Fibroblast of villous mesenchyme (primary cell): ENCODE results near the gene DOCK4. TPM values are rescaled to one million over a fixed set of nuclear protein-coding genes. Genes with fewer than 3 reads are reported as not detected.

Experiments used
- DNase-seq: peaks from one replicate; pipeline ENCODE4 v3.0.0-alpha.2; 2010; ENCODE audit warnings: low read depth
- H3K4me3 ChIP-seq: 2 replicates; pipeline ENCODE4 v1.5.1; 2011; ENCODE audit warnings: low read depth, mild to moderate bottlenecking, low read length
- CTCF ChIP-seq: IDR thresholded peaks from 2 replicates; pipeline ENCODE4 v1.5.1; 2012; ENCODE audit warnings: low read depth, mild to moderate bottlenecking, low read length; ENCODE audit not compliant: insufficient read depth
- total RNA-seq: library from RNA; depleted of rRNA; stranded (reverse); fragments of >200 nt; gene quantifications from 2 replicates; pipeline ENCODE4 v1.2.3, GENCODE V29; 2012

The DOCK4 gene
- total RNA-seq, 1 donor = 43.6 TPM

- DNase-seq = no peak
- H3K4me3 ChIP-seq = no peak overlapping the region
- no peak for TF ChIP-seq CTCF
Measured at GRCh38 chr7:112248598-112248997, 42.4 kb upstream of the DOCK4 start.

DNA sequence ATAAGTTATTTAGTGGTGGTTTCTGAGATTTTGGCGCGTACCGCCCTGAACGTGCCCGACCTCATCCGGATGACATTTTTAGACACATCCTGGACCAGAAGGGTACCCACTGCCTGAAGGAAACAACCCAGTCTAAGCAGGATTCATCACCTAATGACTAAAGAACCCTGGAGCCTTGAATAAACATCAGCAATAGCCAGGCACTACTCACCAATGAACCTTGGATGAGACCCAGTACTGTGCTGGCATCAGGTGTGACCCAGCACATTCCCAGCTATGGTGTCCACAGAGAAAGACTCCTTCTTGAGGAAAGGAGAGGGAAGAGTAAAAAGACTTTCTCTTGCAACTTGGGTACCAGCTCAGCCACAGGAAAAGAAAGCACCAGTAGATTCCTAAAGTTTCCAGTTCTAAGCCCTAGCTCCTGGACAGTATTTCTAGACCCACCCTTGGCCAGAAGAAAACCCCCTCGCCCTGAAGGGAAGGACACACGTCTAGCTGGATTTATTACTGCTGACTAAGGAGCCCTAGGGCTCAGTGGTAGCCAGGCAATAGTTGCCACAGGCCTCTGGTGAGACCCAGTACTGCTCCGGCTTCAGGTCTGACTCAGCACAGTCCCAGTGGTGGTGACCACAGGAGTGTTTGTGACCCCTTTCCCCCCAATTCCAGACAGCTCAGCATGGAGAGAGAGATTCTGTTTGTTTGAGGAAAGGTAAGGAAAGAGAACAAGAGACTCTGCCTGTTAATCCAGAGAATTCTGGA, 32.8 kb upstream of the DOCK4 start:
- no peak for DNase-seq

GRCh38 chr7:112238330-112238729, 32.1 kb upstream of the DOCK4 start:
- TF ChIP-seq CTCF = no peak
- no peak for DNase-seq
- H3K4me3 ChIP-seq = no peak overlapping the region

More for the DNA sequence above, 32.8 kb upstream of the DOCK4 start:
- no peak for TF ChIP-seq CTCF
- no peak overlapping the region for H3K4me3 ChIP-seq

DNA sequence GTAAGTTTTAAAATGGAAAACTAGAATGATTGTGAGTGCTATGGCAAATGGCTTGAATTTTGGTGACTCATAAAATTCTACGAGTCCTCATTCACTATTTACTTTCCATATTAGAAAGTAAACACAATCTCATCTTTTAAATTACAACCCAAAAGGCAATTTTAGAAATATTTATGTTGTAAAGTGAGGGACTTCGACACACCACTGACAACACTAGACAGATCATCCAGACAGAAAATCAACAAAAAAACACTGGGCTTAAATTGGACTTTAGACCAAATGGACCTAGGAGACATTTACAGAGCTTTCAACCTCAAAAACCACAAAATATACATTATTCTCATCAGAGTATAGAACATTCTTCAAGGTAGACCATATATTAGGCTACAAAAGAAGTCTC, 30.4 kb upstream of the DOCK4 start:
- TF ChIP-seq CTCF = no peak
- no peak for DNase-seq

DNA sequence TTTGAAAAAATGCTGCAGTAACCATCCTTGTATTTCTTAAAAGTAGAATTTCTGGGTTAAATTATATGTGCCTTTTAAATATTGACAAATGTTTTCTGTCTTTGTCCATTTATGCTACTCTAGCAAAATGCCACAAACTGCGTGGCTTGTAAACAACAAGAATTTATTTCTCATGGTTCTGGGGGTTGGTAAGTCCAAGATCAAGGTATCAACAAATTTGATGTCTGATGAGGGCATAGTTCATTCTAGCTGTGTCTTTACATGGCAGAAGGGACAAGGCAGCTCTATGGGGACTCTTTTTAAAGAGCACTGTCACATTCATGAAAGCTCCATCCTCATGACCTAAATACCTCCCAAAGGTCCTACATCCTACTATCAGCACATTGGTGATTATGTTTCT, 27.9 kb upstream of the DOCK4 start:
- DNase-seq = no peak
- no peak for TF ChIP-seq CTCF

More for the DNA sequence above, 30.4 kb upstream of the DOCK4 start:
- no peak overlapping the region for H3K4me3 ChIP-seq

GRCh38 chr7:112233048-112233697, 27.0 kb upstream of the DOCK4 start:
- DNase-seq = peak; percentile 10
- no peak overlapping the region for H3K4me3 ChIP-seq
- no peak for TF ChIP-seq CTCF

More for the DNA sequence above, 27.9 kb upstream of the DOCK4 start:
- H3K4me3 ChIP-seq = no peak overlapping the region
